Kidney capillary endothelial cell (primary cell): ENCODE data around the gene RFX1.

Experiments
- DNase-seq: peaks from one replicate; pipeline ENCODE4 v3.0.0-alpha.2; 2018; ENCODE audit warnings: low spot score

The RFX1 gene

DNA sequence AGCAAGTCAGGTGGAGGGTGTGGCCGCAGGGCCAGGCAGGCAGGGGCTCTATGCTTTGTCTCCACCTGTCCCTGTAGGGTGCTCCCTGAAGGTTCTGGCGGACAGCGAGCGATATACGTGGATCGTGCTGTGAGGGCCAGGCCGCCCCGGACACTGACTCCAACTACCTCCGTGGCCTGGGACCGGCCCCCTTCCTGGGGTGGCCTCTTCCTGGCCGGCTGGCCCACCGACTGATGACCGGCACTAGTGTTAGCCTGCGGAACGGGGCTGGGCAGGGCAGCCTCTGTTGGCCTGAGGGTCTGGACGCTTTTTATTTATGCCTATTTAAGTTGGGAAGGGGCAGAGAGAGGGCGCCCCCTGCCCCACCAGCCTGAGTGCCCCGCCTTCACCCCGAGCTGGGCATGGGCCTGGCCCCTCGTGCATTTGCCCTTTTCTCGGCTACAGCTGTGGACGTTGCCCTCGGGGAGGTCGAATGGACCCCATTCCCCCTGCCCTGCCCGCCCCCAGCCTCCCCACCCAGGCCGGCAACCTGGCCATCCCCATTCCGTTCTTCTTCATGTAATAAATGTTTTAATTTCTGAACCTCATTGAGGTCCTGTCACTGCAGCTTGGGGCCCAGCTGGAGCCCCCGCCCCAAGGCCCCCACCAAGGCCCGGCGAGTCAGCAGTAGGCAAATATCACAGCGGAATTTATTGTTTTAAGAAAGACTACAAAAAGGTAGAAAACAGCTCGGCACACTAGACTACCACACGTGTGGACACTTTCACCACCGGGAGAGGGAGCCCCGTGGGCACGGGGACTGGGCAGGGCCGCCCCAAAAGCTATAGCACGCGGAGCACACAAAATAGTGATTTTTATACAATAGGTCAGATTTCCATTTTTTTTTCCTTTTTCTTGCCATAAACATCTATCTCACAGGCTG is 45.0 kb downstream of the RFX1 start:
- no peak for DNase-seq

DNA sequence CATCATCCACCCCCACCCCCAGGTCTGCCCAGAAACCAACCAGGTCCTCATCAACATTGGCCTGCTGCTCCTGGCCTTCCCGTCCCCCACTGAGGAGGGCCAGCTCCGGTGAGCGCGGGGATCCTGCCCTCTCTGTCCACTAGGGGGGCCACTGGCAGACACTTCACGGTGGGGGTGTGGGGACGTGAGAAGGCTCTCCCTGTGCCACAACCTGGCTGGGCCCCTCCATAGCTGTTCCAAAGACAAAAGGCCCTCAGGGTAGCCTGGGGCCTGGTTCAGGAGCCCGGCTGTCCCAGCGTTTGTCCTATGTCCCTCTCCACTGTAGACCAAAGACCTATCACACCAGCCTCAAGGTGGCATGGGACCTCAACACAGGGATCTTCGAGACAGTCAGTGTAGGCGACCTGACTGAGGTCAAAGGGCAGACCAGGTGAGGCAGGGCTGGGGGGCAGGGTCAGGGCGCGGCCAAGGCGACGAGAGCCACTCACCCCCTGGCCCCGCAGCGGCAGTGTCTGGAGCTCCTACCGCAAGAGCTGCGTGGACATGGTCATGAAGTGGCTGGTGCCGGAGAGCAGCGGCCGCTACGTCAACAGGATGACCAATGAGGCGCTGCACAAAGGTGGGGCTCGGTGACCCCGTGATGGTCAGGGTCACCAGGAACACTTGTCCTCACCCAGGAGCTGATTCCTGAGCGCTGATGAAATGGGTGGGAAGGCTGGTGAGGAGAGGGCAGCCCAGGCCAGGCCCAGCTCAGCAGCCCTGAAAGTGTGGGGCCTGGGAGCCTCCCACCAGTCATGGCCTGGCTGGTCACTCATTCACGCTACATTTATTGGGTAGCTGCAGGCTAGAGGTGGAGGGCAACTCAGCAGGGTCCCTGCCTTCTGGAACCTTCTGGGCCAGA is 45.9 kb downstream of the RFX1 start:
- no peak for DNase-seq

DNA sequence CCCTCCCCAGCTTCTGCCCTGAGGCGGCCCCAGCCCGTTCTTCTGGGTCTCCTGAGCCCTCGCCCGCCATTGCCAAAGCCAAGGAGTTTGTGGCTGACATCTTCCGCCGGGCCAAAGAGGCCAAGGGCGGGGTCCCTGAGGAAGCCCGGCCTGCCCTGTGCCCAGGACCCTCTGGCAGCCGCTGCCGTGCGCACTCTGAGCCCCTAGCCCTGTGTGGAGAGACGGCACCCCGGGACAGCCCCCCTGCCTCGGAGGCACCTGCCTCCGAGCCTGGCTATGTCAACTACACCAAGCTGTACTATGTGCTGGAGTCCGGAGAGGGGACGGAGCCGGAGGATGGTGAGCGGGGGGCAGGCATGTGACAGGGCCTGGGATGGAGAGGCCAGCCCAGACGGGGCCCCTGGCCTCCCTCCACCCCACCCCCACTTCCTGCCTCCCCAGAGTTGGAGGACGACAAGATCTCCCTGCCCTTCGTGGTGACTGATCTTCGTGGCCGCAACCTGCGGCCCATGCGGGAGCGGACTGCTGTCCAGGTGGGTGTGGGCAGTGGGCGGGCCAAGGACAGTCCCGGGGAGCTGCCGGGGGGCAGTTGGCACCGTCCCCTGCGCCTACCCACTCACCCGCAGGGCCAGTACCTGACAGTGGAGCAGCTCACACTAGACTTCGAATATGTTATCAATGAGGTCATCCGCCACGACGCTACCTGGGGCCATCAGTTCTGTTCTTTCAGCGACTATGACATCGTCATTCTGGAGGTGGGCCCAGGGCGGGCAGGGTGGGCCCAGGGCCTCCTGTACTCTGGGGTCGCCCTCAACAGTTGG is 46.8 kb downstream of the RFX1 start:
- DNase-seq, result no peak

DNA sequence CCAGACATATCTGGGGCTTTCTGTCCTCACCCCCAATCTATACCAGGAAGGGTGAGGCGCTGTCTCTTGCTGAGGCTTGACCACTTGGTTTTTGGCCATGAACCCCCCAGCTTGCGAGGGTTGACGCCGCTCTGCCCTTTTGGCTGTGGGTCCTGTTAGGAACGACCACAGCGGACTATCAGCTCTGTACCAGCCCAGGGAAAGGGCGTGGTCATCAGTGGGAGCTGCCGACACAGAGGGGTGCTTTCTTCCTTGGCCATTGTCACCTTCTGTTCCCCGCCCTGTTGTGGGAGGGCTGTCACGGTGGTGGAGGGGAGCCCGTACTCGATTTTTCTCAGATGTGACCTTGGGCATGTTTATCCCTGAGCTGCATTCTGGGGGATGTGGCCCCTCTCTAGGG is 48.1 kb downstream of the RFX1 start:
- DNase-seq, result no peak

DNA sequence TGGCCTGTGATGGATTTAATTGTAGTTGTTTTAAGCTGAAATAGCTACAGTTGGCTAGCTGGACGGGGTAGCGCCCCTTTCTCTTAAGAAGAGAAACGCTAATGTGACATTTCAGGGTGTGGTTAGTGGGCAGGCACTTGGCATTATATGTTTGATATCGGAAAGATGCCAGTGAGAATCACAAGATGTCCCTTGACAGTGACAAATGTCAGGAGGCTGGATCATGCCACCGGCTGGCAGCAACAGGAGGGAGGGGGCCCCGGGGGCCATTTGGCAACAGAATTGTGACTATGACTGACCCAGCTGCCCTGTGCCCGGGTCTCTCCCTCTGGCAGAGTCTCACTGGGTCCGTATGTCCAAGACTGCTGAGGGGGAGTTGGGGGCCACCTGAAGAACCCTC is 49.1 kb downstream of the RFX1 start:
- no peak for DNase-seq

DNA sequence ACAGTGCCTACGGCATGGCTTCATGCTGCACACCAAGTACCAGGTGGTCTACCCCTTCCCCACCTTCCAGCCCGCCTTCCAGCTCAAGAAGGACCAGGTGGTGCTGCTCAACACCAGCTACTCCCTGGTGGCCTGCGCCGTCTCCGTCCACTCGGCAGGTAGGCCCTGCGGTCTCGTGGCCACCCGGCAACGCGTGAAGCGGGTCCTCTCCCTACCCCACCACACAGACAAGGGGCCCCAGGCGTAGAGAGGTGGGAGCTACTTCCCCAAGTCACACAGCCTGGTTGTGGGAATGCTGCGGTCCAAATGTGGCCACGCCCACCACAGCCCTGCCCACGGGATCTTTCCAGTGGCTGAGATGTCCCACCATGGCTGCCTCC is 49.8 kb downstream of the RFX1 start:
- DNase-seq, result no peak

DNA sequence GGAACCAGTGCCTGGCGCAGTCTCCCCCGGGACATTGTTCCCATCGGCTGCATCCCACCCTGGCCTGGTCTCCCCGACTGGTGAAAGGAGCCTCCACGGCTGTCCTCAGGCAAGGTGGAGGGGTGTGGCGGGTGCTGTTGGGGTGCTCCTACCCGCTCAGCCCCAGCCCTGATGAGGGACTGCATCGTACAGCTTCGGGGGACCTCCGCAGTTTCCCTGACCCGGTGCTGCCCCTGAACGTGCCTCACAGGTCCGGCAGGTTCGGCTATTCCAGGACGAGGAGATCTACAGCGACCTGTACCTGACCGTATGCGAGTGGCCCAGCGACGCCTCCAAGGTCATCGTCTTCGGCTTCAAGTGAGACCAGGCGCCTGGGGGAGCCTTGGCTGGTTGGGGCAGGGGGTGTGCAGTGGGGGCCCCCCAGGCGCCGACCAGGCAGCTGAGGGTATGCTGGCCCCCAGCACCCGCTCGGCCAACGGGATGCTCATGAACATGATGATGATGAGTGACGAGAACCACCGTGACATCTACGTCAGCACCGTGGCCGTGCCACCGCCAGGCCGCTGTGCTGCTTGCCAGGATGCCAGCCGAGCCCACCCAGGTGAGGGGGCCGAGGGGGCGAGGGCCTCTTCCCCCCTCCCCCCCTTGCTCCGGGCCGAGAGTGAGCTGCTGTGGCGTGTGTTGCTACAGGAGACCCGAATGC is 50.3 kb downstream of the RFX1 start:
- no peak for DNase-seq

DNA sequence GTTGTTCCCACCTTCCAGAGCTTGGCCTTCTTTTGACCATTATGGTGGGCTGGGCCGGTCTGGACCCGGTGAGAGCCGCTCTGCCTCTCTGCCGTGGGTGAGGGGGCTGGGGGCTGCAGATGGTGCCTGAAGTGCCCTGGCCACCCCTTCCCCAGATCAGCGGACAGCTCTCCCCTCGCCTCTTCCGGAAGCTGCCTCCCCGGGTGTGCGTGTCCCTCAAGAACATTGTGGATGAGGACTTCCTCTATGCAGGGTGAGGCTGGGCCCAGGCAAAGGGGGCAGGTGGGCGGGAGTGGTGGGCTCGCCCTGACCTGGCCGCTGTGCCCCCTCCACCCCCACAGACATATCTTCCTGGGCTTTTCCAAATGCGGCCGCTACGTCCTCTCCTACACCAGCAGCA is 51.9 kb downstream of the RFX1 start:
- no peak for DNase-seq

DNA sequence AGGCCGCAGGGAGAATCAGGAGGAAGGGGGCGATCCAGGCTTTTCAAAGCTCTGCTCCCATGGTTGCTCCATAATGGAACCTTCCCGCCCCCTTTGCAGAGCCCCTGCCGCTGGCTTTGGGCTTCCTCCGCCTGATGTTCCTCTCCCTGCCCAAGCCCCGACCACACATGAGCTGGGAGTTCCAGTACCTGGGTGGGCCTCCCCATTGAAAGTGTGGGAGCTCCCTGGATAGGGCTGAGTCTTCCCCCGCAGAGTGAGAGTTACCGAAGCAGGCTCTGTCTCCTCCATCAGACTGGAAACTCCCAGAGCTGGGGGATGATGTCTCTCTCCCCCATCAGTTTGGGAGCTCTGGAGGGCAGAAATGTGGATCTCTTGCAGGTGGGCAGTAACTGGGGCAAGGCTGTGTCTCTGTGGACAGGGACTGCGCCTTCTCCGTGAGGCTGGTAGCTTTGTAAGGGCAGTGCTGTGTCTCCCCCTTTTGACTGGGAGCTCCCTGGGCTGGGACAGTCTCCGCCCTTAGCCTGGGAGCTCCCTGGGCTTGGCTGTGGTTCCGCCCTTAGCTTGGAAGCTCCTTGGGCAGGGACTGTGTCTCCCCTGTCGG is 53.1 kb downstream of the RFX1 start:
- peak; percentile 36 for DNase-seq

DNA sequence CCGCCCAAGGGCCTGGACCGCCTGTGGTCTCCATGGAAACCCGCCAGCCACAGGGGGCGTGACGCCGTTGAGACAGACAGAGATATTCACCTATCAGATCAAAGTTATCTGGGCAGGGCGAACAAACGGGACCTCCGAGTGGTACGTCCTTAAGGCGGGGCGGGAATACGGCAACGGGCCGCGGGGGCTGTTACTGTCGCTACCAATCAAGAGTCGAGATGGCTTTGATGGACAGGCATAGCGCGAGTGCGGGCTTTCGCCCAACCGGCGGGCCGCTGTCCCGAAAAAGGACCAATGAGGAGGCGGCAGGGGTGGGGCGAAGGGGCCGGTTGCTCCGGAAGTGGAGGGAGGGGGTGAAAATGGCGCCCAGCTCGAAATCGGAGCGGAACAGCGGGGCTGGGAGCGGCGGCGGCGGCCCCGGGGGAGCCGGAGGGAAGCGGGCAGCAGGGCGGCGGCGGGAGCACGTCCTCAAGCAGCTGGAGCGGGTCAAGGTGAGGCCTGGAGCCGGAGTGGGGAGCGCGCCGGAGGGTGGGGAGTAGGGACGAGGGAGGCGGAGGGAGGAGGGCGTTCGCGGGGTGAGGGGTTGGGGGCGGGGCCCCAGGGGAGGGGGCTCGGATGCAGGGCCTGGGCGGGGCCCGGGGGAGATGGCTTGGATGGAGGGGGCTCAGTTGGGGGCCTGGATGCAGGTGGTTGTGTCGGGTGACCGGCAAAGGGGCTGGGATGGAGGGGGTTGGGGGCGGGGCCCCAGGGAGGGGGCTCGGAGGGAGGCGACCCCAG is 53.8 kb downstream of the RFX1 start, which contains the start of gene DCAF15:
Gene DCAF15 (plus strand): TSS at position 356 of the 777 bp plus-strand sequence. CDS start 4 bp downstream, at position 360.
- DNase-seq, result peak; percentile 100

DNA sequence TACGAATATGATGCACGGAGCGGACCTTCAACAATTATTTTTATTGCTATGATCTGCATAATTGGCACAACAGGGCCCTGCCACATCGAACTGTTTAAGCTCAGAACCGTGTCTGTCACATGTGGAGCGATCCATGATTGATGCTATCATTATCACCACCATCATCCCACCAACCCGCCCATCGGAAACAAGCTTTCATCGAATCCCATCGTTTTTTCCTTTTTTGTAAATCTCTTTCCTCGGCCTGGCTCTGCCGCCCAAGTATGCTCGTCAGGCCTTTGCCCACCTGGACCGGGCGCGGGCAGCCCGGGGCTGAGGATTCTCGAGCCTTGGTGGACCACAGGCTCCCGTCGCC is 54.3 kb downstream of the RFX1 start:
- DNase-seq, result no peak

DNA sequence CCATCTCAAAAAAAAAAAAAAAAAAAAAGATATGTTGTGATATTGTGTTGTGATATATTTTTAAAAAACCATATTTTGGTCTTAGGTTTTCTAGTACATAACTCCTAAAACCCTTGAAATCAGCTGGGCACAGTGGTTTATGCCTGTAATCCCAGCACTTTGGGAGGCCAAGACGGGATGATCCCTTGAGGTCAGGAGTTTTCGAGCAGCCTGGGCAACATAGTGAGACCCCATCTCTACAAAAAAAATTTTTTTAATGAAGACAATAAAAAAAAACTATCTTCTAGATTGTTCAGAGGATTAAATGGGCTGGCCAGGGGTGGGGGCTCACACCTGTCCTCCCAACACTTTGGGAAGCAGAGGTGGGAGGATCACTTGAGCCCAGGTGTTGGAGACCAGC is 55.1 kb downstream of the RFX1 start:
- DNase-seq, result no peak

DNA sequence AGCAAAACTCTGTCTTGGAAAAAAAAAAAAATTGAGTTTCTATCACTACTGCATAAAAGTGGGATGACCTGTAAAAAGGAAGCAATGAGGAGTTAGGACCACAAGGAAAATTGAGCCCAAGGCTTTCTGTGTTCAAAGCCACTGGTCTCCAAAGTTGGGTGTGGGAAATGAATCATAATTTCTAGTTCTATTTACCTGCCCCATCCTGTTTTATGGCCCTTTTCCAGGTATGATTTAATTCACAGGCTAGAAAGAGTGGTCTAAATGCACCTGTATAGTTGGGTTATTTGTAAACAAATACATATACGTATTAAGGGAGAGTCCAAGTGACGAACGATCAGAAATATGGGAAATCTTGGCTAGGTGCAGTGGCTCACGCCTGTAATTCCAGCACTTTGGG is 59.7 kb downstream of the RFX1 start:
- DNase-seq, result no peak

DNA sequence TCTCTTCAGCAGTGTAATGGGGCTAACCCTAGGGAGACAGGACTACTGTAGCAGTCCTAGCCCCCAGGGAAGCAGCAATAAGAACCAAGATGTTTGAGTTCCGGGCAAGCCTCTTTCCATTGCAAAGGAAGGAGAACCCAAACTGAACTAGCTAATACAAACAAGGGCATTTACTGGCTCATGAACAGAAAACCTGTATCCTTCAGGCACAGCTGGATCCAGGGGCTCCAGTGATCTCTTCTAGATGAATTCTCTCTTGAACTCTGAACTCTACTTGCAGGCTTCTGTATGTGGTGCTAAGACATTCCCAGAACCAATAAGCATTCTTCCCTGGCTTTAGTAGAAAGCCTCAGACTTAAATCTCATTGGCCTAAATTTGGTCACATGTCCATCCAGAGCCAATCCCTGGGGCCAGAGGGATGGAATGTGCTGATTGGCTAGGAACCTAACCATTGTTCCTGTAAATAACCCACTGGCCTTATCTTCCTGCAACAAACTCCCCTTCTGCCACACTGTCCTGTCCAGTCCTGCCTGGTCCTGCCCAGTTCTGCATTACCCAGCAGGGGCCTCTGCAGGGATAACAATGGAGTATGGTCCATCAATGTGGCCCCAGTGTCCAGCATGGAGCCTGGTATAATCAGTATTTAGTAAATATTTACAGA is 64.0 kb downstream of the RFX1 start:
- DNase-seq, result no peak

DNA sequence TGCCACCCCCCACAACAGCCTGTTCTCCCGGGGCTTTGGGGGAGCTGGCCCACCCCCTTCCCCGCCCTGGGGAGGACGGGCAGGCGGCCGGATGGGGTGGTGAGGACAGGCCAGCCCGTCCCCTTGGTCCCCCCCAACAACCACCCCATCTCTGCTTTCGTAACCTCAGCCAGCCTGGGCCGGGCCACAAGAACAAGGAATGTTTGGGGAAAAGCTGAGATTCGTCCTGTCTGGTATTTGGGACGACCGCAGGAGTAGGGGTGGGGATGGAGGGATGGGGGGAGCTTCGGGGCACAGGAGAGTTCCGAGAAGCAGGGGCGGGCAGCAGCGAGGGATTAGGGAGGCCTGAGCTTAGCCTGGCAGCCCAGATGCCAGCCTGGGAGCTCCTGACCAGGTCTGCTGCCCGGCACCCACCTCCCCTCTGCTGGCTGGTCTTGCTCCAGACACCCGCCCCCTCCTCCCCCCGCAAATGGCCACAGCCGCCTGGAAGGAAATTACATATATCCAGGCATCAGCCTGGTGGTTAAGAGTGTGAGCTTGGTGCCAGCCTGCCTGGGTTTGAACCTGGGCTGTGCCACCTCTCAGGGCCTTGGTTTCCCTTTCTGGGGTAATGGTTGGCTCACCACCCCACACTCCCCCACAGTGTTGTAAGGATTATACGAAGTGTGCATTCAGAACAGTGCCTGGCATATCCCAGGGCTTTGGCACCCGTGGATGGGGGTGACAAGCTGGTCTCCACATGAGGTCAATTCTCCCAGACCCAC is 67.6 kb downstream of the RFX1 start, which contains the start of gene PODNL1:
Gene PODNL1 (minus strand): TSS at position 117 of the 764 bp plus-strand sequence. CDS start 236 bp downstream, outside the sequence.
- no peak for DNase-seq

DNA sequence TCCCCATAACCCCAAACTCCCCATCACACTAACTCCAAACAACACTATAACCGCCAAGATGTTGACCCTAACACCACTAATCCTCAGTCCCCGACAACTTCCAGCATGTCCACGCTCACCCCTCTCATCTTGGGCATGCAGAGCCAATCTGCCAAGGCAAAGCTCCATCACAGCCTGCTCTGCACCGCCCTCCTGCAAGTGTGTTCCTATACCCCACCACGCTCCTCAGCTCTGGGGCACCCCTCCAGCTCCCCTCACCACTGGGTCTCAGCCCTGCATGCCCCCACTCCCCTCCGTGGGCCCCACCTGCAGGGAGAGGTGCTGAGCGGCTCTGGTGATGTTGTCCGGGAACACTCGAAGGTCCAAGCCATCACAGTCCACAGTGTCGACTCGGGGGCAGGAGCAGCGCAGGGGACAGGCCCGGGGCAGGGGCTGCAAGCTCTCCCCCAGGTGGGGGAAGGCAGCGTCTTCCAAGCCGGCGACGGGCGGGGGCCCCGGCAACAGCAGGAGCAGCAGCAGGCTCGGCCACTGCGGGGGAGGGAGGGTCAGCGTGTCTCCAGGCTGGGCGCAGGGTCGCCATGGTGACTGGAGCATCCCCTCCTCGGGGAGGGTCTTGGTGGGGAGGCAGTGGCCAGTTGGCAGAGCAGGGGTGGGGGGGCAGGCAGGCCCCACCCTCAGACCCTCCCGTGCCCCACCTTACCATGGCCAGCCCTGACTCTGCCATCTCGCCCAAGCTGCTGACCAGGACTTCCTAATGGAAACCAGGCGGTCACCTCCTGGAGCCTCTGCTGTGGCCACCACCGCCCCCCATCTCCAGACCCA is 68.4 kb downstream of the RFX1 start:
- DNase-seq, result no peak

DNA sequence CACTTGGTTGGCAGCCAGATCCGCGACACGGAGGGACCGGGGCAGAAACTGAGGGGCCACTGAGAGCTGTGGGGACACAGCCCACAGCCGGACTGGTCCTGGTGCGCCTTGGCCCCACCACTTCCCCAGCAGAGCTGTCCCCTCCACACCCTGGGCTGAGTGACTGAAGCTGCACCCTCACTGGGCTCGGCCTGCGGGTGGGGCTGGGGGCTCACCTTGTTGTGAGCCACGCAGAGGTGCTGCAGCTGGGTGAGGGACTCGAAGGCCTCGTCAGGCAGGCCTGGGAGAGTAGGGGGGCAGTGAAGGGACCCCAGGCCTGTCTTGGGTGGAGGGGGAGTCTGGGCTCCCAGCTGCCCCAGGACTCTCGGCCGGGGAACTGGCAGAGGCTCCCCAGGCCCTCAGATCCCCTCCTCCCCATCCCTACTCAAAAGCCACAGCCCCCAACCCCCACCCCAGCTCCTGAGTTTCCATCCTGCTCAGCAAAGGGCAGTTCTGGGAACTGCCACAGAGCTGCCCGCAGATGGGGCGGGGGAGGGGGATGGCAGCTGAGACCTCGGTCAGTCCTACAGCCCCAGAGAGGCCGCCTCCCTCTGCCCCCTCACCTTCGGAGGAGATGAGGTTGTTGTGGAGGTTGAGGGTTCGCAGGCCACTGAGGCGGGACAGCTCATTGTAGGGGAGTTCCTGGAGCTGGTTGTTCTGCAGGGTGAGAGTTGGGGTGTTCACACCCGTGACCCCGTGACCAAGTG is 70.2 kb downstream of the RFX1 start:
- no peak for DNase-seq
